Activated CD4-positive, alpha-beta T cell treated with anti-CD3 and anti-CD28 coated beads, Interleukin-2, amount 10 ng/mL, durations not matched to agents 24 days and 14 days (primary cell): Measurements from ENCODE around the gene ONECUT2. TPM values are rescaled to one million over a fixed set of nuclear protein-coding genes. Genes with fewer than 3 reads are reported as not detected.
"Not testable (repeated sequence)": the region's sequence is repeated elsewhere in the genome, so short reads cannot be mapped to it uniquely, and the experiment has no call there.

Experiments
- DNase-seq: peaks from one replicate; pipeline ENCODE4 v3.0.0; 2022
- H3K27ac Mint-ChIP-seq: one replicate; pipeline ENCODE4 v1.8.0; 2022; ENCODE audit warnings: mild to moderate bottlenecking, mixed read lengths
- H3K27me3 Mint-ChIP-seq: one replicate; pipeline ENCODE4 v1.8.0; 2022; ENCODE audit warnings: mixed read lengths
- H3K36me3 Mint-ChIP-seq: one replicate; pipeline ENCODE4 v1.8.0; 2022; ENCODE audit warnings: low read depth, mild to moderate bottlenecking, mixed read lengths
- H3K4me1 Mint-ChIP-seq: one replicate; pipeline ENCODE4 v1.8.0; 2021; ENCODE audit warnings: mixed read lengths
- H3K4me3 Mint-ChIP-seq: one replicate; pipeline ENCODE4 v1.8.0; 2022; ENCODE audit warnings: mild to moderate bottlenecking, moderate library complexity, mixed read lengths
- H3K9me3 Mint-ChIP-seq: one replicate; pipeline ENCODE4 v1.8.0; 2021; ENCODE audit warnings: mixed read lengths
- intact Hi-C: fragments of 100-400 bp; cut with micrococcal nuclease; formaldehyde crosslinking; loops from one replicate; pipeline ENCODE4 v1.15.1; 2023
- total RNA-seq: library from RNA; stranded (reverse); gene quantifications from 2 replicates; pipeline ENCODE4 v1.2.3, GENCODE V29; 2022

Gene ONECUT2
- total RNA-seq, 1 donor from 2014 or later, result not detected

DNA sequence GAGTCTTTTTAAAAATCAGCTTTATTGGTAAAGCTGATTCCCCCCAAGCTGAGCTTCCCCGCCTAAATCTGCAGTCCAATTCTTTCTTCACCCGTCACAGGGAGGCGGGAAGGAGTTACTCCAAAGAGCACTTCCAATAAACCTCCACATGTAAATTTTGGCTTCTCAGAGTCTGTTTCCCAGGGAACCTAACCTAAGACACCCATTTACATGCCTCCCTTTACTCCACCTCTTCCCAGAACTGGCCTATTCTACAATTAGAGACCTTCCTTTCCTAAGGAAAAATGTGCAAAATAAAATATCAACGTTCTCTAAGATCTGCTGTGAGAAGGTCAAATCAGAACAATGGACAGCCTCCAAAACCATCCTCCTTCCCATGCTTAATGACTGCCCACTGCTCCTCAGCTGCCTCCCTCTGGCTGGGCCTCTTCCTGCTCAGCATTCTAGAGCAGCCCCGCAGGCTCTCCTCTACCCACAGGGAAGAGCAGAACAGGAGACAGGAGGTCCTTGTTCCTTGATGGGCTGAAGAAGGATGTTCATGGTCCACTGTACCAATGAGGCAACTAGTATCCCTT is 63.6 kb downstream of the ONECUT2 start:
- intact Hi-C loops, result no loop called here
- Mint-ChIP-seq H3K36me3 (no peaks in the 10 kb centered on the region), H3K9me3 (no peaks in the 10 kb centered on the region), H3K4me3 (no peak overlapping the region), H3K4me1 (no peaks in the 10 kb centered on the region), H3K27me3 (no peaks in the 10 kb centered on the region), H3K27ac (no peak overlapping the region)
- no peak for DNase-seq

GRCh38 chr18:57502624-57503023 is 67.5 kb downstream of the ONECUT2 start:
- no peak for DNase-seq
- no peaks in the 10 kb centered on the region for H3K4me1 Mint-ChIP-seq
- H3K9me3 Mint-ChIP-seq, result no peaks in the 10 kb centered on the region
- H3K36me3 Mint-ChIP-seq, result no peaks in the 10 kb centered on the region
- H3K27ac Mint-ChIP-seq, result no peak overlapping the region
- H3K27me3 Mint-ChIP-seq, result no peaks in the 10 kb centered on the region
- H3K4me3 Mint-ChIP-seq, result no peak overlapping the region
- intact Hi-C loops, result no loop called here

GRCh38 chr18:57505231-57505630 is 70.1 kb downstream of the ONECUT2 start:
- Mint-ChIP-seq H3K27ac (no peak overlapping the region), H3K4me3 (no peak overlapping the region), H3K27me3 (no peaks in the 10 kb centered on the region), H3K9me3 (no peaks in the 10 kb centered on the region), H3K4me1 (no peaks in the 10 kb centered on the region), H3K36me3 (no peaks in the 10 kb centered on the region)
- no peak for DNase-seq
- intact Hi-C loops, result no loop called here

GRCh38 chr18:57516056-57516455 is 80.9 kb downstream of the ONECUT2 start:
- no peak for DNase-seq
- H3K36me3 Mint-ChIP-seq, result no peaks in the 10 kb centered on the region
- intact Hi-C loops, result no loop called here
- H3K4me3 Mint-ChIP-seq, result no peak overlapping the region
- H3K27me3 Mint-ChIP-seq, result peaks cover 4% of the 10 kb centered on the region
- H3K9me3 Mint-ChIP-seq, result no peaks in the 10 kb centered on the region
- H3K27ac Mint-ChIP-seq, result no peak overlapping the region
- no peaks in the 10 kb centered on the region for H3K4me1 Mint-ChIP-seq

DNA sequence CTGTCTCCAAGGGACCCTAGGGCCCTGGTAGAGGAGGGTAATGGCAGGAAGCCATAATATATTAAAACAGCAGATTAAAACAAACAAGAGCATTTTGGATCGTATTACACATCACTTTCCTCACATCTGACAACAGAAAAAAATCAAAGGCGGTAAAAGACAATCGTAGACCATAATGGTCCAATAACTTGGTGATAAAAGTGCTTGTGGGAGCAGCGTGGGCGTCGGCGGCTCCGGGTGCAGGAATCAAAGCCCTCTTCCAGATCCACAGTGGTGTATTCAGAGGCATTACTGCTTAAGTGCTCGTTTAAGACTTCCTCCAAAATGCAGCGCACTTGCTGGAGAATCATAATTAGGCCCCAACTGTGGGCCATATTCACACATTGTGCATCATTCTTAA is 83.4 kb downstream of the ONECUT2 start:
- Mint-ChIP-seq H3K4me3 (no peak overlapping the region), H3K36me3 (no peaks in the 10 kb centered on the region), H3K4me1 (no peaks in the 10 kb centered on the region), H3K9me3 (no peaks in the 10 kb centered on the region), H3K27ac (no peak overlapping the region), H3K27me3 (peaks cover 9% of the 10 kb centered on the region)
- intact Hi-C loops, result no loop called here
- DNase-seq, result no peak

- Mint-ChIP-seq H3K9me3 (no peaks in the 10 kb centered on the region), H3K4me1 (no peaks in the 10 kb centered on the region), H3K27ac (no peak overlapping the region), H3K4me3 (no peak overlapping the region), H3K36me3 (no peaks in the 10 kb centered on the region), H3K27me3 (peaks cover 9% of the 10 kb centered on the region)
- intact Hi-C loops, result no loop called here
- DNase-seq, result no peak
These were observed 84.7 kb downstream of the ONECUT2 start for GRCh38 chr18:57519668-57520424.

DNA sequence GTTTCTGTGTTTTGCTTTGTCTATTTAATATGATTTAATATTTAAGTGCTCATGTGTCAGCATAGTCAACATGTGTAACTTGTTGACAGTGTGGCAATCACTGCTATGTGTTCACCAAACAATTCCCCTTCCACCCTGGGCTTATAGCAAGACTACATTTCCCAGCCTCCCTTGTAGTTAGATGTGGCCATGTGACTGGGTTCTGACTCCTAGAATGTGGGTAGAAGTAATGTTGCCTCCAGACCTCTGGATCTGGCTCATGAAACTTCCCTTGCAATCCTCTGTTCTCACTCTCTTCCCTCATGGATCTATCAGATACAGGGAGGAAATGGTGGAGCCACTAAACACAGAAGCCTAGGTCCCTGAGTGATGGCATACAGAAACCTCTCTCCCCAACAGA is 87.2 kb downstream of the ONECUT2 start:
- H3K36me3 Mint-ChIP-seq, H3K27ac Mint-ChIP-seq, H3K9me3 Mint-ChIP-seq, DNase-seq, H3K4me1 Mint-ChIP-seq, H3K4me3 Mint-ChIP-seq, H3K27me3 Mint-ChIP-seq, intact Hi-C loops: not testable (repeated sequence)

- H3K27me3 Mint-ChIP-seq, result peaks cover 9% of the 10 kb centered on the region
- H3K9me3 Mint-ChIP-seq, result no peaks in the 10 kb centered on the region
- no peak for DNase-seq
- H3K36me3 Mint-ChIP-seq, result no peaks in the 10 kb centered on the region
- no peaks in the 10 kb centered on the region for H3K4me1 Mint-ChIP-seq
- no peak overlapping the region for H3K27ac Mint-ChIP-seq
- intact Hi-C loops, result no loop called here
- no peak overlapping the region for H3K4me3 Mint-ChIP-seq
These were observed 88.2 kb downstream of the ONECUT2 start for GRCh38 chr18:57523171-57523956.

GRCh38 chr18:57527556-57528229 is 92.5 kb downstream of the ONECUT2 start:
- Mint-ChIP-seq H3K27ac (no peak overlapping the region), H3K36me3 (no peaks in the 10 kb centered on the region), H3K27me3 (peaks cover 3% of the 10 kb centered on the region), H3K4me1 (no peaks in the 10 kb centered on the region), H3K9me3 (no peaks in the 10 kb centered on the region), H3K4me3 (no peak overlapping the region)
- no peak for DNase-seq
- intact Hi-C loops, result no loop called here

DNA sequence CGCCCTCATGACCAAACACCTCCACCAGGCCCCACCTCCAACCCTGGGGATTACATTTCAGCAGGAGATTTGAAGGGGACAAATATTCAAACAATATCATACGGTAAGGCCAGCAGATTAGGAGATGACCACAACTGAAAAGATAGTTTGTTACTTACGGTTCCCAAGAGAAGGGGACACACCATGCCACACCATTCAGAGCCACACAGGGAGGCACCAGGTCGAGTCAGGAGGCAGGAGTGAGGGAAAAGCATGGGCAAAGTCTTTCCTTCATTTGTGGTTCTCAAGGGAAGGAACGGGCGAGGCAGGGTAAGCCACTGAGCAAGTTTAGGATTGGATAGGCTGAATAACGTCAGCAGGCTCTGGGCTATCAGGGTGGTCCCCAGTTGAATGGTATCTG is 94.0 kb downstream of the ONECUT2 start:
- H3K4me3 Mint-ChIP-seq, result no peak overlapping the region
- H3K27me3 Mint-ChIP-seq, result no peaks in the 10 kb centered on the region
- H3K27ac Mint-ChIP-seq, result no peak overlapping the region
- no peaks in the 10 kb centered on the region for H3K36me3 Mint-ChIP-seq
- no peak for DNase-seq
- H3K4me1 Mint-ChIP-seq, result no peaks in the 10 kb centered on the region
- H3K9me3 Mint-ChIP-seq, result no peaks in the 10 kb centered on the region
- intact Hi-C loops, result no loop called here

- no peaks in the 10 kb centered on the region for H3K36me3 Mint-ChIP-seq
- no peak overlapping the region for H3K4me3 Mint-ChIP-seq
- H3K9me3 Mint-ChIP-seq, result no peaks in the 10 kb centered on the region
- no peak overlapping the region for H3K27ac Mint-ChIP-seq
- intact Hi-C loops, result no loop called here
- H3K27me3 Mint-ChIP-seq, result no peaks in the 10 kb centered on the region
- DNase-seq, result no peak
- no peaks in the 10 kb centered on the region for H3K4me1 Mint-ChIP-seq
These were observed 98.1 kb downstream of the ONECUT2 start for GRCh38 chr18:57533006-57533867.

DNA sequence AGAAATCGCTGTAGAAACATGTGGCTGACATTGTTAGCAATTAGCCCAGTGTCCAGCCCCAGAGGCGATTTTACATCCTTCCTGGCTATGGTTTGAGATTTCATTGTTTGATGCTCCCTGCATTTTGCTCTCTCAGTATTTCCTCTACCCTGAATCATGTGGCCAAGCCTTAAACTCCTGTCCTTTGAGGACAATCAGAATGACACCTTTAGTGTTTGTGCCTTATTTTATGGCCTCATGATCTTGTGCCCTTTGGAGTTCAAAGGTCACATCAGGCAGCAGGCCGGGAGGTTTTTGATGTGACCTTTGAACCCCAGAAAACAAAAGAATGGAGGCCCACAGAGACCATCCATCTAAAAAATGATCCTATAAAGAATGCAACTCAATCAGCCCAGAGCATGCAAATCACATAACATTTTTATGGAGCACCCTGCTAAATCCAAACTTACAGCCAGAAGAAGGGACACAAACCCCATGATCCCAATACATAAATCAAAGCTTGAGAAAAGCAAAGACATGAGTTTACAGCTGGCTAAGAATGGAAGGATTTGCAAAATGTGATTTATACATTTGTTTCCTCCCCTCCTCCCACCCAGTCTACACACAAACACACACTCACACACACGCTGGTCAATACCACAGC is 98.8 kb downstream of the ONECUT2 start:
- Mint-ChIP-seq H3K27ac (no peak overlapping the region), H3K4me1 (no peaks in the 10 kb centered on the region), H3K27me3 (no peaks in the 10 kb centered on the region), H3K9me3 (no peaks in the 10 kb centered on the region), H3K4me3 (no peak overlapping the region), H3K36me3 (no peaks in the 10 kb centered on the region)
- DNase-seq, result no peak
- intact Hi-C loops, result no loop called here

DNA sequence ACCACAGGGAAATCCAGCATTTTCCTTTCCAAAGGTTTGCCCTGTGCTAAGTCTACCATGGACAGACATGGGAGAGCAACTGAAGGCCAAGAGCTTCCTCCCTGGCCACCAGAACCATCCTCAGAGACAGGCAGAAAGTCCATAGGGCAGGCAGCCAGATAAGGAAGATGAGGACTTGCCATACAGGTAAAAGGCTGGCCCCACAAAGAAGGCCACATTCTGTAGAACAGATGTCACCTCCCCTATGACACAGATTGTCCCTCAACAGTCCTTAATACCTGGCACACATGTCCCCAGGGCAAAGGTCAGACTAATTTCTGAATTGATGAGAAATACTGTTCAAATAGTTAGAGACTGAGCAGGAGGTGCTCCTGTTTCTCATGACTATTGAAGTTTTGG is 99.3 kb downstream of the ONECUT2 start:
- no peak for DNase-seq
- no peak overlapping the region for H3K4me3 Mint-ChIP-seq
- H3K4me1 Mint-ChIP-seq, result no peaks in the 10 kb centered on the region
- intact Hi-C loops, result no loop called here
- H3K27ac Mint-ChIP-seq, result no peak overlapping the region
- no peaks in the 10 kb centered on the region for H3K9me3 Mint-ChIP-seq
- no peaks in the 10 kb centered on the region for H3K27me3 Mint-ChIP-seq
- no peaks in the 10 kb centered on the region for H3K36me3 Mint-ChIP-seq
